ENCODE data around the gene EXOSC3. TPM values are rescaled to one million over a fixed set of nuclear protein-coding genes. Genes with fewer than 3 reads are reported as not detected.

Gene EXOSC3
- total RNA-seq, 1 donor from 2014 or later, result 69.9 TPM

GRCh38 chr9:37761511-37761910, 23.4 kb downstream of the EXOSC3 start:
- Mint-ChIP-seq H3K9me3 (no peaks in the 10 kb centered on the region), H3K27me3 (no peaks in the 10 kb centered on the region), H3K4me3 (no peak overlapping the region), H3K4me1 (no peaks in the 10 kb centered on the region), H3K27ac (no peak overlapping the region), H3K36me3 (ENCODE audit: low read depth) (peaks cover 41% of the 10 kb centered on the region)
- intact Hi-C loops (cut with micrococcal nuclease), result no loop called here
- POLR2A ChIA-PET, result no interaction called here
- CTCF ChIA-PET, result no interaction called here
- no peak for ATAC-seq (ENCODE audit: low read depth)
- TF ChIP-seq CTCF (IDR thresholded peaks at IDR 0.05), result no peak
- DNase-seq, result no peak

- Mint-ChIP-seq H3K27ac (no peak overlapping the region), H3K9me3 (no peaks in the 10 kb centered on the region), H3K36me3 (ENCODE audit: low read depth) (peaks cover 38% of the 10 kb centered on the region), H3K4me1 (peaks cover under 1% of the 10 kb centered on the region), H3K27me3 (no peaks in the 10 kb centered on the region), H3K4me3 (no peak overlapping the region)
- intact Hi-C loops (cut with micrococcal nuclease), result no loop called here
- ATAC-seq (ENCODE audit: low read depth) (no peak), DNase-seq (no peak)
- POLR2A ChIA-PET, result no interaction called here
- CTCF ChIA-PET, result no interaction called here
- no peak for TF ChIP-seq CTCF (IDR thresholded peaks at IDR 0.05)
These were observed 24.3 kb downstream of the EXOSC3 start for GRCh38 chr9:37760416-37761161.

GRCh38 chr9:37758747-37759146, 26.1 kb downstream of the EXOSC3 start:
- Mint-ChIP-seq H3K27me3 (no peaks in the 10 kb centered on the region), H3K36me3 (ENCODE audit: low read depth) (peaks cover 24% of the 10 kb centered on the region), H3K9me3 (no peaks in the 10 kb centered on the region), H3K27ac (no peak overlapping the region), H3K4me1 (peaks cover 14% of the 10 kb centered on the region), H3K4me3 (no peak overlapping the region)
- ChIA-PET CTCF (interaction anchor here (1.0 kb wide), 1 partner anchor 11 kb away, joined by 3 read pairs; no protein-coding TSS in a partner anchor), POLR2A (no interaction called here)
- ATAC-seq (ENCODE audit: low read depth) (no peak), DNase-seq (no peak)
- intact Hi-C loops (cut with micrococcal nuclease), result loop anchor here (10.0 kb wide), 1 partner anchor 1354 kb away; the partner anchor contains the start of gene RNF38
- no peak for TF ChIP-seq CTCF (IDR thresholded peaks at IDR 0.05)

GRCh38 chr9:37753489-37754190, 31.2 kb downstream of the EXOSC3 start, which contains the start of gene TRMT10B:
TRMT10B (plus strand) TSS chr9:37753805; CDS start chr9:37761932, 8,127 bp downstream.
- intact Hi-C loops (cut with micrococcal nuclease), result loop anchor here (1.0 to 10.0 kb wide), 4 partner anchors 32 to 1349 kb away; partner anchors contain the start of genes DCAF10, EXOSC3, RNF38 and SLC25A51
- peak; percentile 62 for DNase-seq
- Mint-ChIP-seq H3K4me3 (peak within 1 kb of the TSS; percentile 96), H3K9me3 (no peaks in the 10 kb centered on the region), H3K27ac (peak within 1 kb of the TSS; percentile 89), H3K4me1 (peaks cover 22% of the 10 kb centered on the region), H3K36me3 (ENCODE audit: low read depth) (peaks cover 5% of the 10 kb centered on the region), H3K27me3 (no peaks in the 10 kb centered on the region)
- ATAC-seq (ENCODE audit: low read depth), result peak; percentile 92
- POLR2A ChIA-PET, result interaction anchor here (0.6 to 1.5 kb wide), 4 partner anchors 28 to 161 kb away, joined by 3 to 4 read pairs (median 4); partner anchors contain the start of genes EXOSC3 and TOMM5
- CTCF ChIA-PET, result no interaction called here
- TF ChIP-seq CTCF (IDR thresholded peaks at IDR 0.05), result no peak
